Mucosa of rectum (tissue), 2 donors: ENCODE results near the gene EMILIN2.
"Not testable (repeated sequence)": the region's sequence is repeated elsewhere in the genome, so short reads cannot be mapped to it uniquely, and the experiment has no call there.

ENCODE experiments used
- H3K27ac ChIP-seq, 2 donors: one replicate each; pipeline ENCODE4 v1.7.0; 2013; ENCODE audit warnings: inconsistent platforms in 2 of 2, low read depth in 2 of 2, low read length in 2 of 2
- H3K27me3 ChIP-seq, 2 donors: one replicate each; pipeline ENCODE4 v1.7.0; 2013; ENCODE audit warnings: low read length in 2 of 2; ENCODE audit not compliant: control insufficient read depth in 2 of 2, insufficient read depth in 2 of 2
- H3K36me3 ChIP-seq, 2 donors: one replicate each; pipeline ENCODE4 v1.7.0; 2013; ENCODE audit warnings: low read length in 2 of 2; ENCODE audit not compliant: control insufficient read depth in 2 of 2, insufficient read depth in 2 of 2
- H3K4me1 ChIP-seq, 2 donors: one replicate each; pipeline ENCODE4 v1.7.0; 2013; ENCODE audit warnings: low read length in 2 of 2, mild to moderate bottlenecking in 1 of 2; ENCODE audit not compliant: control insufficient read depth in 2 of 2, insufficient read depth in 2 of 2
- H3K4me3 ChIP-seq, 2 donors: one replicate each; pipeline ENCODE4 v1.7.0; 2013; ENCODE audit warnings: low read length in 2 of 2
- H3K9ac ChIP-seq, 2 donors: one replicate each; pipeline ENCODE4 v1.7.0; 2013; ENCODE audit warnings: low read length in 2 of 2, low read depth in 1 of 2, mild to moderate bottlenecking in 1 of 2
- H3K9me3 ChIP-seq, 2 donors: one replicate each; pipeline ENCODE4 v1.7.0; 2013; ENCODE audit warnings: low read length in 2 of 2; ENCODE audit not compliant: control insufficient read depth in 2 of 2
- donor health status: healthy.
- donor health status: Normal muscosa, but diverticular disease.

Gene EMILIN2

DNA sequence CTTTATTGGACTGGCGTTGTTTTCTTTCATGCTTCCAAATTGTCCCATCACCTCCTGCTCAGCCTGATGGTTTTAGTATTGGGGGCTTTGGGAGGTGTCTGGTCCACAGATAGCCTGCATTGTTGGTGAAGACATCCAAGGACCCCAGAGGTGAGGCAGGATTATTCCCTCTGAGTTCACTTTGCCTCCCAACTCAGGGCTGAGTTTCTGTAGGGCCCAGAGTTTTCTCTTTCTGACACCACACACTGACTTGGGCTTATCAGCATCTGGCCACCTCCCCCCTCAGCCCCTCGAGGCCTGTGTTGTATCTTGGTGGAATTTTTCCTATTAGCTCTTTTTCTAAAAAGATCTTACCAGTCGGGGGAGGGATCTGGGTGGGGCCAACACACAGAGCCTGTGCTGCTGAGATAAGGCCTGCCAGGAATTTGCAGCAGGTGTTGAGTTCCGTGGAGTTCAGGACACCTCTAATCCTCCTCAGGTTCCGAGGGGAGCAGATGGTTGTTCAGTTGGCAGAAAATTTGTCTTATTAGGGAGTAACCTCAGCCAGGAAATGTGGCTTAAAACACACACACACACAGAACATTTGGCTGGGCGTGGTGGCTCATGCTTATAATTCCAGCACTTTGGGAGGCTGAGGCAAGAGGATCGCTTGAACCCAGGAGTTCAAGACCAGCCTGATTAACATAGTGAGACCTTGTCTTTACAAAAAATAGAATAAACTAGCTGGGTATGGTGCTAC is 7.3 kb downstream of the EMILIN2 start:
- Histone ChIP-seq H3K9me3 (no peaks in the 10 kb centered on the region), H3K36me3 (no peaks in the 10 kb centered on the region), H3K27ac (no peak overlapping the region), H3K4me1 (peaks cover 0 to 2% of the 10 kb centered on the region in 2 donors), H3K27me3 (peaks cover 6 to 10% of the 10 kb centered on the region in 2 donors), H3K4me3 (no peak overlapping the region), H3K9ac (no peak overlapping the region)

DNA sequence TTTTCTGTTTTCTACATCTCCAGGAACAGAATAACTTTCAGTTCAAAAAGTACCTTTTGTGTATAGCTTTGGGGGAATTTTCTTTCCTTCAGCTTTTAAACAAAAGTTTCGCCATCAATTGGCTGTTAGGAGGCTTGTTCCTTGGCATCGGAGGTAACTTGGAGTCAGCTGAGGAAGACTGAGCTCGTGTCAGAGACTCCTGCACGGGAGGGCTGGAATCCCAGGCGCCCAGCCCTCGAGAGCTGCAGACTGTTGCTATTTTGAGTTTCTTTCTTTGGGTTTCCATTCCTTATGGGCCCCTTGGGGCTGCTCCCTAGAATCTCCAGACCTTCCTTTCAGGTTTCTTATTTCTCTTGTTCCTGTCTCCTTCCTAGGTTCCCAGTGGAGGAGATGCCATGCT is 8.1 kb downstream of the EMILIN2 start:
- H3K27me3 ChIP-seq, result peaks cover 3 to 4% of the 10 kb centered on the region in 2 donors
- no peaks in the 10 kb centered on the region for H3K36me3 ChIP-seq
- no peaks in the 10 kb centered on the region for H3K9me3 ChIP-seq
- peaks cover 0 to 2% of the 10 kb centered on the region in 2 donors for H3K4me1 ChIP-seq
- no peak overlapping the region for H3K4me3 ChIP-seq
- no peak overlapping the region for H3K9ac ChIP-seq
- H3K27ac ChIP-seq, result no peak overlapping the region

DNA sequence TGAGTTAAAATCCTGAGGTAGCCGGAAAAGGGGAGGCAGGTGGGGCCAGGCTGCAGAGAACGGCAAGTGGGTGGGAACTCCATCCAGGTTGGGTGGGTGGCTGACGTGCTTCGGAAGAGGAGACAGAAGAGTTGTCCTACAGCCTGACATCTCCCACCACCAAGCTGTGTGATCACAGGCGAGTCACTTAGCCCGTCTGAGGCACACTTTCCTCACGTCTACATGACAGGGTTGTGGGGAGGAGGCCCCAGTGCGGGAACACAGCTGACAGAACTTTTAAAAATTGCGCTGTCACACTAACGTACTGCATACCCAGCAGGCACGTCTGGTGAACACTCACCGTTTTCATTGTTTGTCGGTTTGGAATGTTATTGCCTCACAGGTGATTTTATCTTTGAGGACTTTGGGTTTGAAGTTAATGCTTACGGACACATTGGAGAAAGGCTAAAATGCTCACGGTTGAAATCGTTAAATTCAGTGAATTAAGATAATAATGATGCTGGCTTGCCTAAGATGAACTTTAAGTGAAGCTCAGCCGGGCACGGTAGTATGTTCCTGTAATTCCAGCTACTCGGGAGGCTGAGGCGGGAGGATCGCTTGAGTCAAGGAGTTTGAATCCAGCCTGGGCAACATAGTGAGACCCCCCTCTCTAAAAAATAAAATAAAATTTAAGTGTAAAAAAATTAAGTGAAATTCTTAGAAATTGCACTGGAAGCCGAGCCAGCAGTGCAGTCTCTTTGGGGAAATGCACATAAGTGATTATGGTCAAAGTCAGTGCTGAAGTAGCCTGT is 8.9 kb downstream of the EMILIN2 start:
- H3K4me3 ChIP-seq, result no peak overlapping the region
- H3K27me3 ChIP-seq, result peaks cover 1 to 4% of the 10 kb centered on the region in 2 donors
- H3K27ac ChIP-seq, result no peak overlapping the region

DNA sequence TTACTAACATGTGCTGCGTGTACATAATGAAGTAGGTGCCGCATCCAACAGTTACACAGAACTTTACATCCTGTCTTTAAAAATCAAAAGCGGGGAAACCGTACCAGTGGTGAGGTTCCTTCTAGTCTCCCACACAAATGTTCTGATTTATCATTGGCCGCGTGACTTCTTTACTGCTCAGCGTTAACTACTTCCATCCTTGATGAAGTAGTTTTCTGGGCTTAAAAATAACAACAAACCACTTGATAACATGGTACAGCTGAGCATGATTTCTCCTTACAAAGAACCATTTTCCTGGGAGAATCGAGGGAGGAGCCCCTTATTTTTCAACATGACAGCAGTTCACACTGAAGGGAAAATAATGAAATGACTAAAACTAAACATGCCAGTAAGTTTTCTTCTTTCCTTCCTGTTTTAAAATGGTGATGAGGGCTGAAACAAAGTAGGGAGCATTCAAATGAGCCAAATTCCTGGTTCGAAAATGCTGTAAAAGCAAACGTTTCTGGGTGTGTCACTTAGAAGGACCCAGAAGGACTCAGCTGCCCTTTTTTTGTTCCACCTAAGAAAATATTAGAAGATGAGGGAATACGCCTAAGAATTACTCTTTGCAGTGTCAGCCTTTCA is 9.9 kb downstream of the EMILIN2 start:
- Histone ChIP-seq H3K4me1 (peaks cover 0 to 2% of the 10 kb centered on the region in 2 donors), H3K4me3 (no peak overlapping the region), H3K27me3 (peaks cover 0 to 4% of the 10 kb centered on the region in 2 donors), H3K36me3 (no peaks in the 10 kb centered on the region), H3K9me3 (no peaks in the 10 kb centered on the region), H3K9ac (no peak overlapping the region), H3K27ac (peak overlapping the region in 1 of 2 donors; percentile 17)

More for the DNA sequence above, 8.9 kb downstream of the EMILIN2 start:
- no peak overlapping the region for H3K9ac ChIP-seq
- H3K9me3 ChIP-seq, result no peaks in the 10 kb centered on the region
- peaks cover 0 to 2% of the 10 kb centered on the region in 2 donors for H3K4me1 ChIP-seq
- H3K36me3 ChIP-seq, result no peaks in the 10 kb centered on the region

DNA sequence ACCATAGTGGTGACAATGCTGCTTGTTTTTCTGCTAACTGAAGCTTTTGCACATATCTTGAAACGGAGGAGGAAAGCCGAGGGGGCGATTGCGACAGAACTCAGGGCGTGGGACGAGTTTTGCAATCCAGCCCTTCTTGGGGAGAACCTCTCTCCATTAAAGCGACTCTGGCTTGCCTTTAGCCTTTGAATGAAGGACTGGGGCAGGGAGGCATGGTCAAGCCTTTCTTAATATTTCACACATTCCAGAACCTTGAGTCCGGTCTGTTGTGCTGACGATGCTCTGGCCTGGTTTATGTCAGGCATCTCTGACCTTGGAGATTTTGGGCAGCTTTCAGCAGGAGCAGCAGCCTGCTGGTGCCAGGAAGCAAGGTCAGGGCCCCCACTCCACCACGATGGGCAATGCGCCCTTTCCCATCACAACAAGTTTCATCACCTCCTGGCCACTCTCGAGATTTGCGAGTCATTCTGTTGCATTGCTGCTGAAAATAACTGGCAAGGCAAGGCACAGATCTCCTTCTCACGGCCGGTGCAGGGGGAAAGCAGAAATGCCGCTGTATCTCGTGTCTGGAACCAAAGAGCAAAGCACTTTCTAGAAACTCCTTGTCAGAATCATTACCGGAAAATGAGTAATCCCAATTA is 10.8 kb downstream of the EMILIN2 start:
- Histone ChIP-seq H3K4me3 (no peak overlapping the region), H3K4me1 (peaks cover 0 to 2% of the 10 kb centered on the region in 2 donors), H3K27ac (peak overlapping the region in 1 of 2 donors; percentile 34), H3K9me3 (no peaks in the 10 kb centered on the region), H3K9ac (no peak overlapping the region), H3K27me3 (no peaks in the 10 kb centered on the region), H3K36me3 (no peaks in the 10 kb centered on the region)

DNA sequence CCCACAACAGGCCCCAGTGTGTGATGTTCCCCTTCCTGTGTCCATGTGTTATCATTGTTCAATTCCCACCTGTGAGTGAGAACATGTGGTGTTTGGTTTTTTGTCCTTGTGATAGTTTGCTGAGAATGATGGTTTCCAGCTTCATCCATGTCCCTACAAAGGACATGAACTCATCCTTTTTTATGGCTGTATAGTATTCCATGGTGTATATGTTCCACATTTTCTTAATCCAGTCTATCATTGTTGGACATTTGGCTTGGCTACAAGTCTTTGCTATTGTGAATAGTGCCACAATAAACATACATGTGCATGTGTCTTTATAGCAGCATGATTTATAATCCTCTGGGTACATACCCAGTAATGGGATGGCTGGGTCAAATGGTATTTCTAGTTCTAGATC is 13.6 kb downstream of the EMILIN2 start:
- H3K9ac ChIP-seq, H3K36me3 ChIP-seq, H3K4me1 ChIP-seq, H3K27ac ChIP-seq, H3K27me3 ChIP-seq, H3K4me3 ChIP-seq, H3K9me3 ChIP-seq: not testable (repeated sequence)

DNA sequence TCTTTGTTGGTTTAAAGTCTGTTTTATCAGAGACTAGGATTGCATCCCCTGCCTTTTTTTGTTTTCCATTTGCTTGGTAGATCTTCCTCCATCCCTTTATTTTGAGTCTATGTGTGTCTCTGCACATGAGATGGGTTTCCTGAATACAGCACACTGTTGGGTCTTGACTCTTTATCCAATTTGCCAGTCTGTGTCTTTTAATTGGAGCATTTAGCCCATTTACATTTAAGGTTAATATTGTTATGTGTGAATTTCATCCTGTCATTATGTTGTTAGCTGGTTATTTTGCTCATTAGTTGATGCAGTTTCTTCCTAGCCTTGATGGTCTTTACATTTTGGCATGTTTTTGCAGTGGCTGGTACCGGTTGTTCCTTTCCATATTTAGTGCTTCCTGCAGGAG is 17.2 kb downstream of the EMILIN2 start:
- H3K9ac ChIP-seq, H3K4me1 ChIP-seq, H3K4me3 ChIP-seq, H3K27me3 ChIP-seq, H3K27ac ChIP-seq, H3K9me3 ChIP-seq, H3K36me3 ChIP-seq: not testable (repeated sequence)

DNA sequence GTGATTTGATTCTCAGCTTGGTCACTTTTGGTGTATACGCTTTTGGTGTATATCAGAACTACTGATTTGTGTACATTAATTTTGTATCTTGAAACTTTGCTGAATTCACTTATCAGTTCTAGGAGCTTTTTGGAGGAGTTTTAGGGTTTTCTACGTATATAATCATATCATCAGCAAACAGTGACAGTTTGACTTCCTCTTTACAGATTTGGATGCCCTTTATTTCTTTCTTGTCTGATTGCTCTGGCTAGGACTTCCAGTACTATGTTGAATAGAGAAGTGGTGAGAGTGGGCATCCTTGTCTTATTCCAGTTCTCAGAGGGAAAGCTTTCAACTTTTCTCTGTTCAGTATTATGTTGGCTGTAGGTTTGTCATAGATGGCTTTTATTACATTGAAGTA is 19.7 kb downstream of the EMILIN2 start:
- H3K9ac ChIP-seq, H3K9me3 ChIP-seq, H3K27ac ChIP-seq, H3K27me3 ChIP-seq, H3K36me3 ChIP-seq, H3K4me3 ChIP-seq, H3K4me1 ChIP-seq: not testable (repeated sequence)

DNA sequence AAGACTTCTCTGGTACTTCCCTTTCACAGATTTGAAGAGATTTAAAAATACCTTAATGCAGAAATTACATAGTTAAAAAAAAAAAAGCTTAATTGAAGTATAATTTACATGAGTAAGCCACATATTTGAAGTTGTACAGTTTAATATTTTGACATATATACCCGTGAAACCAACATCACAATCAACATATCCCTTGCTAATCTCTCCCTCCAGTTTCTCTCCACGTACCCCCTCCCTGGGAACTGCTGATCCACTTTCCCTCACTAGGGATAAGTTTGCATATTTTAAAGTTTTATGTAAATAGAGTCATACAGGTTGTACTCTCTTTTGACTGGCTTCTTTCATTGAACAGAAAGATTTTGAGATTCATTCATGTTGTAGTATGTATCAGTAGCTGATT is 22.4 kb downstream of the EMILIN2 start:
- Histone ChIP-seq H3K4me3 (no peak overlapping the region), H3K27me3 (no peaks in the 10 kb centered on the region), H3K9me3 (no peaks in the 10 kb centered on the region), H3K4me1 (no peaks in the 10 kb centered on the region), H3K27ac (no peak overlapping the region), H3K9ac (no peak overlapping the region), H3K36me3 (no peaks in the 10 kb centered on the region)
